ENCODE measurements around the gene ABHD8.

Gene ABHD8

GRCh38 chr19:17263712-17264640, 39.2 kb downstream of the ABHD8 start:
- no peak for DNase-seq

DNA sequence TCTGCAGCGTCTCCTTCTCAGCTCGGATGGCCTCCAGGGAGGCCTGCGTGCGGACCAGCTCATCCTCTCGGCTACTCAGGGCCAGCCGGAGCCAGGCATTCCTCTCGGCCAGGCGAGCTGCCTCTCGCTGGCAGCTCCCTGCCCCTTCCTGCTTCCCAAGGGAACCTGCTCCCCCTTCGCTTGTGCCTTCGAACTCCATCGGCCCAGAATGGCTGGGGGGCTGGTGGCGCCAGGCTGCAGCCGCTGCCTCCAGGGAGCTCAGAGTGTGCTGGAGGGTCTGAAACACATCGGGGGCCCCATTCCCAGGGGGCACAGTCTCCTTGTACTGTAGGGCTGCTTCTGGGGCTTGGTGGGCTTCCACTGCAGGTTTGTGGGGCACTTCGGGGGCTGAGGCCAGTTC, 40.7 kb downstream of the ABHD8 start:
- DNase-seq, result no peak

DNA sequence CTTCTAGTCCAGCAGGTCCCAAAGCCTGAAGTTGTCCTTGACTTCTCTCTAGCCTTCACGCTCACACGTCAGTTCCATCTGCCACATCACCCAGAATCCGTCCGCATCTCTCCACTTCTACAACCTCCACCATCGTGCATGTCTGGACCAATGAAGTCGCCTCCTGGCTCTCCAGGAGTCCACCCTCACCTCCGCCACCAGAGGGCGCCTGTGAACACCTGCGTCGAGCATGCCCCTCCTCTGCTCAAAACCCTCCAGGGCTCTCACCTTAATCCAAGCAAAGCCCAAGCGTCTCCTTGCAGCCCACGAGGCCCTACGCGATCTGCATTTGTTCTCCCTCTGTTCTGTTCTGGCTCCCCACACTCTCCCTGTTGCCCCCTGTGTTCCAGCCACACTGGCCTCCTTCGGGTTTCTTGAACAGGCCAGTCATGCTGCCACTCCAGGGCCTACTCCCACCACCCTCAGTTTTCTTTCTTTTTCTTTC, 42.3 kb downstream of the ABHD8 start:
- no peak for DNase-seq

DNA sequence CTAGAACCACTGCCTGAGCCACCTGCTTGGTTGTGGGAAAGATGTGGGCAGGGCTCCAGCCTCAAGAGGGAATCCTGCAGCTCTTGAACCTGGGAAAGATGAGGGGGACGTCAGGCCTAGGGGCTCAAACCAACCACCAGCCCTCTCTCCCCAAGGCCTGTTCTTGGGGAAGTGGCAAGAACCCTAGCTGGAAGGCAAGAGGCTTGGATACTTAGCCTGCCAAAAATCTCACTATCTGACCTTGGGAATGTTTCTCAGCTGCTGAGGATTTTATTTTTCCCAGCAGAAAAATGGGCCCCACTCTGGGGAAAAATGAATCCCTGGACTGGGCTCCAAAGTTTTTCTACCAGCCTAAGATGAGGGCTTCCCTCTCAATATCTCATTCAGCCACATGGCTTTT, 43.3 kb downstream of the ABHD8 start:
- DNase-seq, result no peak

GRCh38 chr19:17259118-17259780, 44.0 kb downstream of the ABHD8 start:
- no peak for DNase-seq

DNA sequence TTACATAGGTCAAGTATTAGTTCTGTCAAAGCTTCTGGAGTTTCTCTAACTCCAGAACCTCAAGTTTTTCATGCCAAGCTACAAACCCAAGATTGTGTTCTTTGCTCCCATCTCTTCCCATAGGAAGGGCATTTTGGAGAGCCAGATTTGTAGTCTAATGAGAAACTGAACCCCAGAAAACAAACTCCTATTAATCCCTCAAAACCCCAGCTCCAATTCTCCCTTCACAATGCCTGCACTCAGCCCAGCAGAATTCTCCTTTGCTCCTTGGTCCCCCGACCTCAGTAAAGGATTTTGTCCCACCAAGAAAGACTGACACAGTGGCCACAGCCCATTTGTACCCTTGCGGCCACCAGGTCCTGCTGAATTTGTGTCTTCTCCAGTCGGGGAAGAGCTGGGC, 47.1 kb downstream of the ABHD8 start:
- DNase-seq, result no peak

- DNase-seq, result no peak
Observed at GRCh38 chr19:17255150-17255621, 48.0 kb downstream of the ABHD8 start.

DNA sequence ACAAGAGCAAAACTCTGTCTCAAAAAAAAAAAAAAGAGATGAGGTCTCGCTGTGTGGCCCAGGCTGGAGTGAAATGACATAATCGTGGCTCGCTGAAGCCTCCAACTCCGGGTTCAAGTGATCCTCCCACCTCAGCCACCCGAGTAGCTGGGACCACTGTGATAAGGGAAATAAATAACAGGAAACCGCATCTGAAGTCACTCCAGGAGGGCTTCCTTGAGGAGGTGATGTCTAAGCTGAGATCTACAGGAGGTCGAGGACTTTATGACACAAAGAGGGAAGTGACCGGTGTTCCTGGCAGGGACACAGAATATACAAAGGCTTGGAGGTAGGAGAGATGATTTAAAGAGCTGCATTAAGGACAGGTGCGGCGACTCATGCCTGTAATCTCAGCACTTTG, 48.6 kb downstream of the ABHD8 start:
- no peak for DNase-seq

DNA sequence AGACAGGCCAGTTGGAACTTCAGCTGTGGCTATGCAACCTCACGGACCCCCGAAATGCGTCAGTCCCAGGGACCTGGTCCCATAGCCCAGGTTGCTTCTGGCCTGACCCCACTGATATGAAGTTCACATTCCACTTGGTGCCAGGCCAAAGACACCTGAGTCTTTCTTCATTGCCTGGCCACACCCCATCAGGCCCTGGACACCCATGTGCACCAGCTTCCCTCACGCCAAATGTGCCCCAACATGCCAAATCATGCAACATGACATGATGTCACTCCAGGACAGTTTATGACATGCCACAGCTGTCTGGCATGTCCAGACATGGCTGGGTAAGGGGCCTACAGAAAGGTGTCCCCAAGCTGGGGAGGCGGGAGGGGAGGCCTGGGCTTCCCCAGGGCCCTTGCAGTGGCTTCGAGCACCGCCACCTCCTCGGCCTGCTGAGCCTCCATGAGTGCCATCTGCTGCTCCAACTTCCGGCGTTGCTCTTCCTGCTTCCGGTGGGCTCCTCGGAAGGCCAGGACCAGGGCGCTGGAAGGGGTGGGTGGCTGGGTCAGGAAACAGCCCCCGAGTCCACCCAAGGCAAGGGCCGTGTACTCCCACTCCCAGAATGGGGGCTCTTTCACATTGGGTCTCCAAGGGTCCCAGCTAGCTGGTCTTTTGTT, 53.2 kb downstream of the ABHD8 start:
- no peak for DNase-seq

DNA sequence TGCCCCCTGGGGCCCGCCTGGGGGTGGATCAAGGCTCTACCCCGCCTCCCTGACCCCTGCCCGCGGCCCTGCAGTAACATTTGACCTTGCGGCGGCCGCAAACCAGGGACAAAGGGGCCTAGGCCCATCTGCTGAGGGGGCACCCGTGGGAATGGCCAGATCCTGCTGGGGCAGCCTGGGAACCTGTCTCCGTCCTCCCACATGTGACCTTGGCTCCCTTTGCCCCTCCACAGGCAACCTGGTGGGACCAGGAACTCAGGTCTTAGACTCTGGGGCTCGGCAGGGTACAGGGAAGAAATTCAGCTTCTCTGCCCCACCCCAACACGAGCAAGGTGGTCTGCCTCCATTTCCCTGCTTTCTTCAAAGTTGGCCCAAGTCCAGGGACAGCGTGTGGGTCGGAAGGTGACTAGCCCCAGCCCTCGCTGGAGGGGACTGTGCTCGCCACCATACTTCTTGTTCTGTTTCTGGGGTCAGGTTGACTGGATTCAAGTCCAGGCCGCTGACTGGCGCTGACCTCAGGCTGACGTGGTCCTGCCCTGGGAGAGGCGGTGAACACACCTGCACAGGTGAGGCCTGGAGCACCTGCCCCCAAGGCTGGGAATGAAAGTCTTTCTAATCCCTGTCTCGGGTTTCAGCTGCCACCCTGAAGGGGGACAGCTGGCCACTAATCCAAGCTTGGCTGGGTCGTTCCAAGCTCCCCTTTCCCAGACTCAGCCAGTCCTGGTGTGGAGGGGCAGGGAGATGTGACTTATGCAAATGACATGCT, 55.0 kb downstream of the ABHD8 start:
- no peak for DNase-seq

DNA sequence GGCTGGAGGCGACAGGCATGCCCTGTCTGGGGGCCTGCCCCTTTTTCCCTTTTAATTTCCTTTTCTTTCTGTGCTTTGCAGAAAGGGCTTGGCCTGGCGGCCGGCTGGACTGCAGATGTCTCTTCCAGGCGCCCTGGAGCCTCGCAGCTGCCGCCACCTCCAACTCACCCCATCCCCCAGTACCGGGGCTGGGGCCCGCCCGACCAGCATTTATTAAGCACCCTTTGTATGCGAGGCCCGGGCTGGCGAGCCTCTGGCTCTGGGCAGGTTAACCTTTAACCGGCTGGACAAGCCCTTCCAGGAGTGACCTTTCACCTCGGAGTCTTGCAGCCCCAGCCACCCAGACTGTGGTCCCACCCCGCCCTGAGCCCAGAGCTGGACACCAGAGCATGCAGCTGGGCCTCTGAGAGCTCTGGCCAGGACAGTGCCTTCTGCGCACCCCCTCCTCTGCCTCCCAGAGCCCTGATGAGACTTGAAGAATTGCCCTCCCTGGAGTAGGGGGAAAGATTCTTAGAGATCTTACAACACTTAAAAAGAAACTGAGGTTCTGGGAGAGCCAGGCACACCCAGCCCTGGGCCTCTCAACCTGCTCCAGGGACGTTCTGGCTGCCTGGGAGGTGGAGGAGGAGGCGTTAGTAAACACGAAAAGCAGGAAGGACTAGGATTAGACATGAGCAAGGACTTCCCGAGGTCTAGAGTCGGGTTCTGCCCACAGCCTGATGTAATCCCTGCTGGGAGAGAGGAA, 56.4 kb downstream of the ABHD8 start:
- DNase-seq, result no peak

DNA sequence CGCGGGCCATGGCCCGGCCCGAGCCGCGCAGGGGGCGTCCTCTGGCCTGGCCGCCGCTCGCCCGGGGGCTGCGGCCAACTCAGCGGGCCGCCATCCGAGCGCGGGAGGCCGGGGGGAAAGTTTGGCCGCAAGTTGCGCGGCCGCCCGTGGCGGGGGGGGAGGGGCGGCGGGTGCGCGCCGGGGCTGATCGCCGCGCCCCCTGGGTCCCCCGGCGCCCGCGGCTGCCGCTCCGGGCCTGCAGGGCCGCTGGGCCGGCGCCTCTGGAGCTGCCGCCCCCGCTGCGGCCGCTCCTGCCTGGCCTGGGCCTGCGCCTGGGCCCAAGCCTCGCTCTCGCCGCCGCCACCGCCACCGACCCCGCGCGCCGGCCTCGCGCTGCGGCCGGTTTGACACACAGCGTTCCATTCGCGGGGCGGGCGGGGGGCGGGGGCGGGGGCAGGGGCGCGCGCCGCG, 57.7 kb downstream of the ABHD8 start, which contains the start of gene NR2F6:
Gene NR2F6 (minus strand): TSS at position 385 of the 450 bp plus-strand sequence. CDS start 699 bp downstream, outside the sequence.
- DNase-seq, result no peak

- no peak for DNase-seq
Observed at GRCh38 chr19:17244618-17245534, 58.3 kb downstream of the ABHD8 start.

- no peak for DNase-seq
Observed at GRCh38 chr19:17243830-17244617, 59.2 kb downstream of the ABHD8 start.

GRCh38 chr19:17243211-17243829, 59.9 kb downstream of the ABHD8 start:
- no peak for DNase-seq

DNA sequence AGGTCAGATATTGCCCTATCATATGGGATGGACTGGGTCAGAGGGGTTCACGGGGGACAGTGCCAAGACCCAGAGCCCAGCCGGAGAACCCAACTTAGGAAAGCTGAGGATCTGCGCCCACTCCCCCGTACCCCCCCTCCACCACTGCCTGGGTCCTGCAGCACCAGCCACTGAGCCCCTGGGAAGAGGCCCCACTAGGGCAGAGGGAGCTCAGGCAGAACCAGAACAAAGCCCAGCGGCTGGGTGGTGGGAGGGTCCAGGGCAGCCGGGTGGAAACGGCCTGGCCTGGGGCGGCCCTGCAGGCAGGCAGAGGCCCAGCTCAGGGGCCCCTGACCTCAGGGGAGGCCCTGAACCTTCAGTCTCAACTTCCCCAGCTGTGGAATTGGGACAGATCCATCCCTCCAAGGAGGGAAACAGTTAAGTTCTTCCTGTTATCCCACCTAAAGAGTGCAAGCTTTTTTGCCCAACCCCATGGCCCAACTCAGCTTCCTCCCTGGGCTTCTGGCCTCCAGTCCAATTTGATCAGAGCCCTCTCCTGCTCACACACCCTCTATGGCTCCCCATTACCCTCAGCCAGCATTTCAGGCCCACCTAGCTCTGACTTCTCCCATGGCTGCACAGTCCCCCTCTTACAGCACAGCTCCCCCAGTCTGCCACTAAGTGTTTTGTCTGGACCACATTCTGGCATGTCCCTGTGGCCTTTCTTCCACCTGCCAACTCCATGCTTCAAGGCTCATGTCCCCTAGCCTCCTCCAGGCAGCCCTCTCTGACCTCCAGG, 60.6 kb downstream of the ABHD8 start:
- no peak for DNase-seq
